GM12872 (cell line): ENCODE results near the gene NUFIP1.

Experiments used
- TF ChIP-seq, protein P1 (sequence below): IDR thresholded peaks from 3 replicates; pipeline ENCODE4 v1.5.1; 2011; ENCODE audit warnings: low read depth, mild to moderate bottlenecking, low read length, moderate library complexity; ENCODE audit not compliant: insufficient read depth

The NUFIP1 gene

DNA sequence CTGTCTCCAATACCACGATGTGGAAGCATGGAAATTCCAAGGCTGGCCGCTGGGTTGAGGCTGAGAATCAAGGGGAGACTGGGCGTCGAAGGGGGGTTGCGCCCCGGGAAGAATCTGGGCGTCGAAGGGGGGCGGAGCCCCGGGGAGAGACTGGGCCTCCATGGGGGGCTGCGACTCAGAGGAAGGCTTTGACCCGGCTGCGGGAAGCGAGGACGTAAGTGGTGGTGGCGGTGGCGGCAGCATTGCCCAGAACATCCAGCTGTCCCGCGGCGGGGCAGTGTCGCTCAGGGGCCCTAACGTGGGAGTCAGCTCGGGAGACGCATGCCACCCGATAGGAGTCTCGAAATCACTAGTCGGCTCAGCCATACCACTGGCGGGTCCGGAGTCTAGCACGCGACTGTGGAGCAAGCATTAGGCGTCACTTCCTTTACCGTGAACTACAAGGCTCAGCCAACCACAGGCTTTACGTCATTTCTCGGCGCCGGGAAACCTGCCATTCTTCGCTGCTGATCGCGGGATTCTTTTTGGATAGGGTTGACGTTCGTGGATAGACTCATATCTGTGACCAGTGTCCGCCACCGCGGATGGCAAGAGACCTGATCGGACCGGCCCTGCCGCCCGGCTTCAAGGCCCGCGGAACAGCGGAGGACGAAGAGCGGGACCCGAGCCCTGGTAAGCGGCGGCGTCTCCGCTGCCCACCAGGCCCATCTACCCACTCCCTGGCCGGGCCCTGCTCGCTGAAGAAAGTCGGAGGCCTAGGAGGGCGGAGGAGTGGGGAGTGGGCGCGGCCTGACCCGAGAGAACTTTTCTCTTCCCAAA lies at the start of gene NUFIP1, which contains the start of gene GPALPP1:
Gene NUFIP1 (minus strand): TSS at position 401 of the 819 bp plus-strand sequence. CDS start 35 bp downstream, at position 366.
Gene GPALPP1 (plus strand): TSS at position 468 of the 819 bp plus-strand sequence. CDS start 117 bp downstream, at position 585.
- TF ChIP-seq, protein P1, sequence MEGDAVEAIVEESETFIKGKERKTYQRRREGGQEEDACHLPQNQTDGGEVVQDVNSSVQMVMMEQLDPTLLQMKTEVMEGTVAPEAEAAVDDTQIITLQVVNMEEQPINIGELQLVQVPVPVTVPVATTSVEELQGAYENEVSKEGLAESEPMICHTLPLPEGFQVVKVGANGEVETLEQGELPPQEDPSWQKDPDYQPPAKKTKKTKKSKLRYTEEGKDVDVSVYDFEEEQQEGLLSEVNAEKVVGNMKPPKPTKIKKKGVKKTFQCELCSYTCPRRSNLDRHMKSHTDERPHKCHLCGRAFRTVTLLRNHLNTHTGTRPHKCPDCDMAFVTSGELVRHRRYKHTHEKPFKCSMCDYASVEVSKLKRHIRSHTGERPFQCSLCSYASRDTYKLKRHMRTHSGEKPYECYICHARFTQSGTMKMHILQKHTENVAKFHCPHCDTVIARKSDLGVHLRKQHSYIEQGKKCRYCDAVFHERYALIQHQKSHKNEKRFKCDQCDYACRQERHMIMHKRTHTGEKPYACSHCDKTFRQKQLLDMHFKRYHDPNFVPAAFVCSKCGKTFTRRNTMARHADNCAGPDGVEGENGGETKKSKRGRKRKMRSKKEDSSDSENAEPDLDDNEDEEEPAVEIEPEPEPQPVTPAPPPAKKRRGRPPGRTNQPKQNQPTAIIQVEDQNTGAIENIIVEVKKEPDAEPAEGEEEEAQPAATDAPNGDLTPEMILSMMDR: no peak

DNA sequence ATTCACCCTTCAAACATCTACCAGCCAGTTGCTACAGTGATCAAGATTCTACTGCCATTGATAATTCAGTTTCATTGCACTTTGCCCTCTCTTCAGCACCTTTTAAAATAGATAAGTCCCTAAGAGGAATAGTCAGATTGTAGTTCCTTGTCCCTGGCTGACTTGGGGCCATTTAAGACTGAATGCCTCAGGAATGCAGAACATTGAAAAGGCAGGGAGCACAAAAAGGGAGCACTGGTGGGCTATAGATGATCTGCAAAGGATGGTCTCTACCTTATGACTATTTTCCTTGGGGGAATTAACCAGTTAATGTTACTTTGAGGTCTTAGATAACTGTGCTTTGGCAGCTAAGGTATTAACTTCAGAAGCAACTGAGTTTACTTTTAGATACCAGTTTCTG lies 46.9 kb upstream of the NUFIP1 start:
- TF ChIP-seq, protein P1: no peak

DNA sequence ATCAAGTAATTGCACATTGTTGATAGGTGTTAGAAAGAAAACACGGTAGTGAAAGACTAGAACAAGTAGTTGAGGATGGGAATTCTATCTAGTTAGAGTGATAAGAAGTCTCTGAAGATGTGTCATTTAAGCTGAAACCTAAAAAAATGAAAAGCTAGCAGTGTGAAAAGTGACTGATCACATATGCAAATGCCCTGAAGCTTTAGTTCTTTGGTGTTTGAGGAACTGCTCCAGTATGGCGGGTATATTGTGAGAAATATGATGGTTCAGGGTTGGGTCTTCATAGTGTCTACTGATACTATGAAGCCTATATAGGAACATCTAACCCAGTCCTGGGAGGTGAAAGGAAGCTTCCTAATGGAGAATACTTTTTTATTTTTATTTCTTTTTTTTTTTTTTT lies 45.1 kb upstream of the NUFIP1 start:
- TF ChIP-seq, protein P1: no peak

DNA sequence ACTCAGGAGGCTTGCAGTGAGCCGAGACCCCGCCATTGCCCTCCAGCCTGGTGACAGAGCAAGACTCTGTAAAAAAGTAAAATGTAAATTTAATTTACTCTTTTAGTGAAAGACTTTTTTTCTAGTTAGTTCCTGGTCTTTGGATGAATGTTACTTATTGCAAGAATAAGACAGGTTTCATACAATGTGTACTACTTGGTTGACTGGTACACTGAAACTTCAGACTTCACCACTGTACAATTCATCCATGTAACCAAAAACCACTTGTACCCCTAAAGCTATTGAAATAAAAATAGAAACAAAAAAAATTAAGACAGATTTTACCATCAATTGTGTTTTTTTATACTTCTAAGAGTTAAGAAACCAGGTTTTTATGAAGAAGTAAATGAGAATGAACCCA lies 35.6 kb upstream of the NUFIP1 start:
- TF ChIP-seq, protein P1: no peak

DNA sequence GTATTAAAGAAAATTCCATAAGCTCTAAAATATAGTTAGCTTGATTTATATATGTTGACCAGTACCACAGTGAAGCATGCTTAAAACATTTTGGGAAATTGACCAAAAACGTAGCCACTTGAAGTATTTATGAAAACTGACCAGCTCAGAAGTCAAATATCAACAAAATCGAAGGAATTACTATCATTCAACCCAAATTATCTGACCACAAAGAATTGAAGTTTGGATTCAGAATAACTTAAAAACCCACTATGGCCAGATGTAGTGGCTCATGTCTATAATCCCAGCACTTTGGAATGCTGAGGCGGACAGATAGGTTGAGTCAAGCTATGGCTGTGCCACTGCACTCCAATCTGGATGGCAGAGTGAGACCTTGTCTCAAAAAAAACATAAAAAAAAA lies 32.0 kb upstream of the NUFIP1 start:
- TF ChIP-seq, protein P1: no peak

DNA sequence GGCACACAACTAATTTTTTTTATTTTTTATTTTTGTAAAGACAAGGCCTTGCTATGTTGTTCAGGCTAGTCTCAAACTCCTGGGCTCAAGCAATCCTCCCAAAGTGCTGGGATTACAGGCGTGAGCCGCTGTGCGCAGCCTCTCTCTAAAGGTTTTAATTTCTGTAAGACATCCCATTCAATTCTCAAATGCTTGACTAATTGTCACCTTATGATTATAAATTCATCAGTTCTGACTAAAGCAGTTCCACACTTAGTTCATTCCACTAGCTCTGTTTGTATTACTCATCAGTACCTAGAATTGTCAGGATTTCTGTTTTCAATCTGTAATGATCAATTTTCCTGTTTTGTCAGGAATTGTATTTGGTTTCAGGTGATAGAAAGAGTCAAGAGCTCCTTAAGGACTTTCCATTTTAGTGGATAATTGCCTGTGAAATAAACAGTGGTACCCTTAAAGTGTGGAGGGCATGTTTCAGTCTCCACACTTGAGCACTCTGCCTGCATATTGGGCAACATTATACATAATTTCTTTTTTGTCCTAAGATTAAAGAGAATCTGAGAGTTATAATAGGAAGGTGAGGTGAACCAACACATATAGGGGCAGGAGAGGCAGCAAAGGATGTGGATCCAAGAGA lies 27.6 kb upstream of the NUFIP1 start:
- TF ChIP-seq, protein P1: no peak

DNA sequence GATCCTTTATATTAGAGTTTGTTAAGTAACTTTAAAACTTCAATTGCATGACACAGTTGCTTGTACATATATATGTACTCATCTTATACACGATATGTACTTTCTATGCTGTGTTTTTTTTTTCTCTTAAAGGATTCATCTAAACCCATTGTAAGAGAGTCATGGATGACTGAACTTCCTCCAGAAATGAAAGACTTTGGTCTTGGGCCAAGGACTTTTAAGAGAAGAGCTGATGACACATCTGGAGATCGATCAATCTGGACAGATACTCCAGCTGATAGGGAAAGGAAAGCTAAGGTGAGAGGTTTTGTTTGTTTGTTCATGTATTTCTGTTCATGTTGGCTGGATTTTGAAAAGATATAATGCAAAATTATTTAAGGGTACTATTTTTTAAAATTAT lies 26.0 kb upstream of the NUFIP1 start:
- TF ChIP-seq, protein P1: no peak
